Measurements from ENCODE around the gene CDK5.

Gene CDK5

GRCh38 chr7:151025924-151026671, 31.6 kb downstream of the CDK5 start:
- H3K4me3 ChIP-seq (replicated peaks; ENCODE audit: low read depth, low read length): no peak overlapping the region
- no peak for DNase-seq (ENCODE audit: extremely low read depth, low read depth)
- no peak for TF ChIP-seq CTCF (IDR thresholded peaks at IDR 0.05; ENCODE audit: low read depth, low read length, missing control alignments)

GRCh38 chr7:151024435-151025056, 33.2 kb downstream of the CDK5 start, which contains the start of gene ATG9B:
Gene ATG9B (minus strand): TSS chr7:151024494. CDS start chr7:151024423, 71 bp downstream.
- no peak for DNase-seq (ENCODE audit: extremely low read depth, low read depth)
- TF ChIP-seq CTCF (IDR thresholded peaks at IDR 0.05; ENCODE audit: low read depth, low read length, missing control alignments): no peak
- H3K4me3 ChIP-seq (replicated peaks; ENCODE audit: low read depth, low read length): no peak within 1 kb of the TSS

- H3K4me3 ChIP-seq (replicated peaks; ENCODE audit: low read depth, low read length): no peak overlapping the region
- no peak for TF ChIP-seq CTCF (IDR thresholded peaks at IDR 0.05; ENCODE audit: low read depth, low read length, missing control alignments)
- DNase-seq (ENCODE audit: extremely low read depth, low read depth): no peak
Measured at GRCh38 chr7:151023232-151023631, 34.5 kb downstream of the CDK5 start.

- no peak for TF ChIP-seq CTCF (IDR thresholded peaks at IDR 0.05; ENCODE audit: low read depth, low read length, missing control alignments)
- H3K4me3 ChIP-seq (replicated peaks; ENCODE audit: low read depth, low read length): no peak overlapping the region
- DNase-seq (ENCODE audit: extremely low read depth, low read depth): no peak
Measured at GRCh38 chr7:151020231-151020630, 37.5 kb downstream of the CDK5 start.

- no peak for TF ChIP-seq CTCF (IDR thresholded peaks at IDR 0.05; ENCODE audit: low read depth, low read length, missing control alignments)
- no peak for DNase-seq (ENCODE audit: extremely low read depth, low read depth)
- no peak overlapping the region; the same call in 1 of the 2 replicates for H3K4me3 ChIP-seq (replicated peaks; ENCODE audit: low read depth, low read length)
Measured at GRCh38 chr7:151019130-151019447, 38.6 kb downstream of the CDK5 start.

- peak overlapping the region; percentile 22 for H3K4me3 ChIP-seq (replicated peaks; ENCODE audit: low read depth, low read length)
- TF ChIP-seq CTCF (IDR thresholded peaks at IDR 0.05; ENCODE audit: low read depth, low read length, missing control alignments): no peak
- no peak for DNase-seq (ENCODE audit: extremely low read depth, low read depth)
Measured at GRCh38 chr7:151018421-151019129, 39.1 kb downstream of the CDK5 start.

Measured in HFF-Myc (cell line).